ENCODE results near the gene C1QTNF12.

Gene C1QTNF12, protein sequence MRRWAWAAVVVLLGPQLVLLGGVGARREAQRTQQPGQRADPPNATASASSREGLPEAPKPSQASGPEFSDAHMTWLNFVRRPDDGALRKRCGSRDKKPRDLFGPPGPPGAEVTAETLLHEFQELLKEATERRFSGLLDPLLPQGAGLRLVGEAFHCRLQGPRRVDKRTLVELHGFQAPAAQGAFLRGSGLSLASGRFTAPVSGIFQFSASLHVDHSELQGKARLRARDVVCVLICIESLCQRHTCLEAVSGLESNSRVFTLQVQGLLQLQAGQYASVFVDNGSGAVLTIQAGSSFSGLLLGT

DNA sequence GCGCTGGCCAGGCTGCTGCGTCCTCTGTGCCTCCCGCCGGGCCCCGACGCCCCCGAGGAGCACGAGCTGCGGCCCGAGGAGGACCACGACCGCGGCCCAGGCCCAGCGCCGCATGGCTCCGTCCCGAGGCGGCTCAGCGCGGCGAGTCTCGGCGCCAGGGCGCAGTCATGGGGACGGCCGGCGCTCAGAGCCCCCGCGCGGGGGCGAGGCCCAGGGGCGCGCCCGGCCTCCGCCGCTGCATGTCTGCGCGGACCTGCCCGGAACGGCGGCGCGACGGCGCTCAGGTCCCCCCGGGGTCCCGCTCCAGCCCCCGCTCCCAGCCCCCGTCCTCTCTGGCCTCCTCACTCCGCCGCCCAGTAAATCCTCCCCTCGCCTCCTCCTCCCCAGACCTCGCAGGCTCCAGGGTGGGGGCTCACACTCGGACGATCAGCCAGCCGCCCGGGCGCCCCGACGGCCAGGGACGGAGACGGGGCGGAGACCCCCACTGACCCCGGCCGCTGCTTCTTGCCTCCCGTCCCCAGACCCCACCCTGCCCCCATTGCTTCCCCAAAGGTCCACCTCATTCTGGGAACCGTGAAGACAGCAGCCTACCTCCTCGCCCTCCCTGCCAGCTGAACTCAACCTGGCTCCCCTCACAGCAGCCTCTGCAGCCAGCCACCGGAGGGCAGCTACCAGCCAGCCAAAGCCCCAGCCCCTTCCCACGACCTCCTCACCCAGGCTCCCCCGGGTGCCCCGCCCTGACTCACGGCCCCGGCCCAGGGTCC lies at the start of gene C1QTNF12:
C1QTNF12 (minus strand) TSS at position 146 of the 764 bp plus-strand sequence; CDS start at position 114, 32 bp downstream.
- Histone ChIP-seq H3K36me3 (ENCODE audit: control insufficient read depth, insufficient read depth, low read length) (no peaks in the 10 kb centered on the region), H3K9ac (ENCODE audit: low read length) (no peak within 1 kb of the TSS), H3K4me1 (ENCODE audit: control insufficient read depth, insufficient read depth, low read length) (no peaks in the 10 kb centered on the region), H3K27ac (ENCODE audit: low read depth, low read length) (no peak within 1 kb of the TSS), H3K27me3 (ENCODE audit: control insufficient read depth, insufficient read depth, low read length) (peaks cover 13% of the 10 kb centered on the region), H3K4me3 (ENCODE audit: low read length) (no peak within 1 kb of the TSS)

- Histone ChIP-seq H3K27me3 (ENCODE audit: control insufficient read depth, insufficient read depth, low read length) (no peaks in the 10 kb centered on the region), H3K36me3 (ENCODE audit: control insufficient read depth, insufficient read depth, low read length) (no peaks in the 10 kb centered on the region), H3K27ac (ENCODE audit: low read depth, low read length) (no peak overlapping the region), H3K4me3 (ENCODE audit: low read length) (no peak overlapping the region), H3K9ac (ENCODE audit: low read length) (no peak overlapping the region), H3K4me1 (ENCODE audit: control insufficient read depth, insufficient read depth, low read length) (no peaks in the 10 kb centered on the region)
Observed at GRCh38 chr1:1295154-1295923, 48.8 kb upstream of the C1QTNF12 start.

DNA sequence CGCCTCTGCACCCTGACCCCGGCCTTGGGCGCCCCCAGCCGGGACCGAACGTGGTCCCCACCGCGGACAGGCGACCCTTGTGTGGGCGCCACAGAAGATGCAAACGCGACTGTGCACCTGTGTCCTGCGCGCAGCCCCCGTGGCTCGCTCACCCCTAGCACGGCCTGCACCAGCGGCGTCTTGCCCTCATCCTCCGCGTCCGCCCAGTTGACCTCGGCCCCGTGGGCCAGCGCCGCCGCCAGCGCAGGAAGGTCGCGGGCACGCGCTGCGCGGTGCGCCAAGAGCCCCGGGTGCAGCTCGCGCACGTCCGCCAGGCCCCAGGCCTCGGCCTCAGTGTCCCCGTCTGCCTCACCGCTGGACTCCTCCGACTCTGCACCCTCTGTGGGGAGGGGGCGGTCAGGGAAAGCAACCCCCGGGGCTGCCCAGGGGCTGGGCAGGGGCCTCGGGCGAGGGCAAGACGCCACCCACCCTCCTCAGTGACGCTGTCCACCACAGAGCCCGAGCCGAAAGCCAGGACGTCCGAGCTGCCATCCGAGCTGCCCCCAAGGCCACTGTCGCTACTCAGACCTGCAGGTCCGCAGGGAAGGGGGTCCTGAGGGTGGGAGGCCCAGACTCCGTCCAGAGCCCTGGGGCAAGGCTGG lies 47.8 kb upstream of the C1QTNF12 start:
- Histone ChIP-seq H3K9ac (ENCODE audit: low read length) (no peak overlapping the region), H3K27ac (ENCODE audit: low read depth, low read length) (no peak overlapping the region), H3K4me3 (ENCODE audit: low read length) (no peak overlapping the region), H3K36me3 (ENCODE audit: control insufficient read depth, insufficient read depth, low read length) (no peaks in the 10 kb centered on the region), H3K27me3 (ENCODE audit: control insufficient read depth, insufficient read depth, low read length) (no peaks in the 10 kb centered on the region), H3K4me1 (ENCODE audit: control insufficient read depth, insufficient read depth, low read length) (no peaks in the 10 kb centered on the region)

- Histone ChIP-seq H3K4me3 (ENCODE audit: low read length) (no peak overlapping the region), H3K9ac (ENCODE audit: low read length) (no peak overlapping the region), H3K36me3 (ENCODE audit: control insufficient read depth, insufficient read depth, low read length) (no peaks in the 10 kb centered on the region), H3K27me3 (ENCODE audit: control insufficient read depth, insufficient read depth, low read length) (no peaks in the 10 kb centered on the region), H3K4me1 (ENCODE audit: control insufficient read depth, insufficient read depth, low read length) (no peaks in the 10 kb centered on the region), H3K27ac (ENCODE audit: low read depth, low read length) (no peak overlapping the region)
Observed at GRCh38 chr1:1293263-1294249, 47.0 kb upstream of the C1QTNF12 start.

DNA sequence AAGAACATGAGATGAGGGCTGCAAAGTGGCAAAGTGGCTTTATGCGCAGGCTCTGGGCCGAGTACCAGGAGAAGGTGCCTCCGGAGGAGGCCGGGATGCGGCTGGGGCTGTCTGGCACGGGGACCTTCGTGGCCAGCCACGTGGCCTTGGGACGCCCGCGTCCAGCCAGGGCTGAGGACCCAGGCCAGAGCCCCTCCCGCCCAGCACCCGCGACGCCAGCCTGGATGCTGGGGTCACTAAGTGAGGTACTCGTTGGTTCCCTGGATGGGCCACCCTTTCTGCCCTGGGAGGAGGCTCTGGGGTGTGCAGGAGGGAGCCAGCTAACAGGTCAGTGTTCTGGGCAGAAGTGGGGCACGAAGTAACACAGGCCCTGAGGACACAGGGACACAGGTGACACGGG lies 46.3 kb upstream of the C1QTNF12 start:
- Histone ChIP-seq H3K27ac (ENCODE audit: low read depth, low read length) (no peak overlapping the region), H3K4me1 (ENCODE audit: control insufficient read depth, insufficient read depth, low read length) (no peaks in the 10 kb centered on the region), H3K4me3 (ENCODE audit: low read length) (no peak overlapping the region), H3K9ac (ENCODE audit: low read length) (no peak overlapping the region), H3K27me3 (ENCODE audit: control insufficient read depth, insufficient read depth, low read length) (no peaks in the 10 kb centered on the region), H3K36me3 (ENCODE audit: control insufficient read depth, insufficient read depth, low read length) (no peaks in the 10 kb centered on the region)

DNA sequence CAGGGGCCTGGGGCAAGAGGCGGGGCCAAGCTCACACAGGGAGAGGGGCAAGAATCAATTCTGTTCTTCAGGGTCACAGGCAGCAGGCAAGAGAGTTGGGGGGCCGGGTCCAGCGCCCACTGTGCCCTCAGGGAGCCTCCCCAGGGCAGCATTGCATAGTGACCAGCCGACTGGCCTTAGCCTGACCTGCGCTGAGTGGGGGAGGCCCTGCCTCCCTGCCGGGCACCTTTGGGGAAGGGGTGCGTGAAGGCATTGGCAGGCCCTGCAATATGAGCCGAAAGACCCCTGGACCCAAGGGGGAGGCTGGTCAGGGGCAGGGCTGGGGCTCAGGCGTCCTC lies 45.9 kb upstream of the C1QTNF12 start:
- Histone ChIP-seq H3K4me3 (ENCODE audit: low read length) (no peak overlapping the region), H3K27me3 (ENCODE audit: control insufficient read depth, insufficient read depth, low read length) (no peaks in the 10 kb centered on the region), H3K4me1 (ENCODE audit: control insufficient read depth, insufficient read depth, low read length) (no peaks in the 10 kb centered on the region), H3K36me3 (ENCODE audit: control insufficient read depth, insufficient read depth, low read length) (no peaks in the 10 kb centered on the region), H3K9ac (ENCODE audit: low read length) (no peak overlapping the region), H3K27ac (ENCODE audit: low read depth, low read length) (no peak overlapping the region)

DNA sequence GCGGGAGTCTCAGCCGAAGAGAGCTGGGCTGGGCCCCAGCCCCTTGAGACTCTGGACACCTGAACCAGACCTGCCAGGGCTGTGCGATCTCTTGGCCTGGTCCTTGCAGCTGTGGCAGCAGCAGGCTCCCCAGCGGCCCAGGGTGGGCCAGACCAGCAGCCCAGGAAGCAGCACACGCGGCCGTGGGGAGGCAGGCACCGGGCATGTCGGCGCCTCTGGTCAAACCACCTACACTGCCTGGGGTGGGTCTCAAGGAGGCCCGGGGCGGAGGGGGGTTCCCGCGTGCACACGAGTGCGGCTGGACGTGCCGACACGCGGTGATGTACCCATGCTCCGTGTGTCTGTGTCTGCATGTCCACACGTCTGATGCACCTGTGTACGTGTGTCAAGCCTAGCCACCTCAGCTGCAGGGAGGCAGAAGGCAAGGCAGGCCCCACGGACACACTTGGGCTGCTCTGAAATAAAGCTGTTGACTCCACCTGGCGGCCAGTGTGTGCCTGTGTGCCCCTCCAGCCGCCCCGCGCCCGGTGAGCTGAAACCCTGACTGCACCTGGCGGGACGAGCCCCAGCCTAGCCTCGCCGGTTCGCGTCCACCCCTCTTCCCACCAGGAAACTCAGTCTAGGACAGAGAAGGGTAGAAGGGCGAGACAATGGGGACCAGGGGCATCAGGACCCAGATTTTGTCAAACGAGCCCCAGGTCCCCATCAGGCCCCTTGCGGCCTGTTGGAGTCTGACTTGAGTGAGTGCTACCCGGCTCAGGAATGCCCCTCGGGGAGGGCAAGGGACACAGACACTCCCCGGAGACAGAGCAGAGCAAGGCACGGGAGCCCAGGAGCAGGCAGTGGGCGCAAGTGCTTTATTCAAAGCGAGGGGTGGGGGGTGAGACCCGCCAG lies 45.3 kb upstream of the C1QTNF12 start:
- Histone ChIP-seq H3K27me3 (ENCODE audit: control insufficient read depth, insufficient read depth, low read length) (peaks cover 3% of the 10 kb centered on the region), H3K4me1 (ENCODE audit: control insufficient read depth, insufficient read depth, low read length) (no peaks in the 10 kb centered on the region), H3K36me3 (ENCODE audit: control insufficient read depth, insufficient read depth, low read length) (no peaks in the 10 kb centered on the region), H3K27ac (ENCODE audit: low read depth, low read length) (no peak overlapping the region), H3K9ac (ENCODE audit: low read length) (no peak overlapping the region), H3K4me3 (ENCODE audit: low read length) (no peak overlapping the region)

- H3K27ac ChIP-seq (ENCODE audit: low read depth, low read length), result no peak overlapping the region
- peaks cover 3% of the 10 kb centered on the region for H3K27me3 ChIP-seq (ENCODE audit: control insufficient read depth, insufficient read depth, low read length)
- H3K4me3 ChIP-seq (ENCODE audit: low read length), result no peak overlapping the region
- no peaks in the 10 kb centered on the region for H3K4me1 ChIP-seq (ENCODE audit: control insufficient read depth, insufficient read depth, low read length)
- H3K9ac ChIP-seq (ENCODE audit: low read length), result no peak overlapping the region
- H3K36me3 ChIP-seq (ENCODE audit: control insufficient read depth, insufficient read depth, low read length), result no peaks in the 10 kb centered on the region
Observed at GRCh38 chr1:1291023-1291528, 44.6 kb upstream of the C1QTNF12 start.

GRCh38 chr1:1290238-1290731 lies 43.8 kb upstream of the C1QTNF12 start:
- Histone ChIP-seq H3K4me3 (ENCODE audit: low read length) (no peak overlapping the region), H3K9ac (ENCODE audit: low read length) (no peak overlapping the region), H3K4me1 (ENCODE audit: control insufficient read depth, insufficient read depth, low read length) (no peaks in the 10 kb centered on the region), H3K27ac (ENCODE audit: low read depth, low read length) (no peak overlapping the region), H3K36me3 (ENCODE audit: control insufficient read depth, insufficient read depth, low read length) (no peaks in the 10 kb centered on the region), H3K27me3 (ENCODE audit: control insufficient read depth, insufficient read depth, low read length) (peaks cover 10% of the 10 kb centered on the region)

GRCh38 chr1:1287288-1288110 lies 41.0 kb upstream of the C1QTNF12 start:
- Histone ChIP-seq H3K9ac (ENCODE audit: low read length) (no peak overlapping the region), H3K4me3 (ENCODE audit: low read length) (no peak overlapping the region), H3K36me3 (ENCODE audit: control insufficient read depth, insufficient read depth, low read length) (no peaks in the 10 kb centered on the region), H3K4me1 (ENCODE audit: control insufficient read depth, insufficient read depth, low read length) (no peaks in the 10 kb centered on the region), H3K27me3 (ENCODE audit: control insufficient read depth, insufficient read depth, low read length) (peaks cover 16% of the 10 kb centered on the region), H3K27ac (ENCODE audit: low read depth, low read length) (no peak overlapping the region)

Measured in rectal smooth muscle tissue (tissue), 1 donor.